Activated CD8-positive, alpha-beta memory T cell treated with anti-CD3 and anti-CD28 coated beads, Interleukin-2, amount 50 U/mL, for 1 hour (primary cell): ENCODE measurements around the gene ZNF534.
"Not testable (repeated sequence)": the region's sequence is repeated elsewhere in the genome, so short reads cannot be mapped to it uniquely, and the experiment has no call there.

Experiments used
- DNase-seq: peaks from one replicate; pipeline ENCODE4 v3.0.0-alpha.2; 2020; ENCODE audit errors: extremely low read depth

ZNF534 gene

GRCh38 chr19:52498571-52498970 lies 69.6 kb downstream of the ZNF534 start:
- no peak for DNase-seq

- not testable (repeated sequence) for DNase-seq
Observed at GRCh38 chr19:52500474-52500873, 71.5 kb downstream of the ZNF534 start.

GRCh38 chr19:52500991-52501390 lies 72.0 kb downstream of the ZNF534 start:
- DNase-seq = not testable (repeated sequence)
